HepG2 (cell line): ENCODE measurements around the gene NUP153. TPM values are rescaled to one million over a fixed set of nuclear protein-coding genes. Genes with fewer than 3 reads are reported as not detected.

Experiments
- ARID2 ChIP-seq: sonication (generic); formaldehyde crosslinking; IDR thresholded peaks from 2 replicates; pipeline ENCODE4 v1.8.1; 2022; ENCODE audit warnings: mild to moderate bottlenecking, missing genetic modification reagents, borderline replicate concordance
- ZNF232 ChIP-seq: sonication (generic); formaldehyde crosslinking; IDR thresholded peaks from 2 replicates; pipeline ENCODE4 v1.4.0; 2020; ENCODE audit warnings: missing genetic modification reagents, borderline replicate concordance
- ZNF746 ChIP-seq: sonication (generic); formaldehyde crosslinking; IDR thresholded peaks from 2 replicates; pipeline ENCODE4 v1.8.0; 2022; ENCODE audit warnings: mild to moderate bottlenecking, missing genetic modification reagents
- polyA plus RNA-seq, 8 experiments: library from polyadenylated mRNA; depleted of rRNA in 3 of 8; stranded (reverse) in 7 of 8; unstranded in 1 of 8; fragments of >200 nt; fragmentation: Illumina TruSeq in 4 of 8; extraction: Trizol in 4 of 8; gene quantifications; 2 replicates each; pipeline versions ENCODE4 v1.2.1 to v1.2.3, GENCODE V29; 2011 to 2016; ENCODE audit warnings: low read depth in 4 of 8, missing spikeins in 1 of 8, mixed read lengths in 1 of 8; ENCODE audit not compliant: insufficient read depth in 1 of 8
- total RNA-seq, 5 experiments: library from RNA; depleted of rRNA; stranded (reverse); fragments of >200 nt; fragmentation: Illumina TruSeq; extraction: Trizol; gene quantifications; 2 replicates each; pipeline ENCODE4 v1.2.3, GENCODE V29; 2016; ENCODE audit warnings: low read depth in 1 of 5
- TF ChIP-seq, protein P1 (sequence below): sonication (generic); formaldehyde crosslinking; IDR thresholded peaks from 2 replicates; pipeline ENCODE4 v1.4.0; 2020; ENCODE audit warnings: mild to moderate bottlenecking, missing genetic modification reagents
- TF ChIP-seq, protein P2 (sequence below): sonication (generic); formaldehyde crosslinking; IDR thresholded peaks from 2 replicates; pipeline ENCODE4 v1.5.0; 2020; ENCODE audit warnings: mild to moderate bottlenecking, missing genetic modification reagents, borderline replicate concordance
- TF ChIP-seq, protein P3 (sequence below): sonication (generic); formaldehyde crosslinking; IDR thresholded peaks from 2 replicates; pipeline ENCODE4 v1.8.1; 2022; ENCODE audit warnings: mild to moderate bottlenecking, missing genetic modification reagents
- TF ChIP-seq, protein P4 (sequence below): sonication (generic); formaldehyde crosslinking; IDR thresholded peaks from 2 replicates; pipeline ENCODE4 v1.4.0; 2020; ENCODE audit warnings: mild to moderate bottlenecking, missing genetic modification reagents

Gene NUP153
- total and polyA plus RNA-seq, 2 of the 13 experiments (the other 11 are each of a cell fraction or from before 2014, with no cell fraction given): 29.8 to 55.2 TPM

GRCh38 chr6:17600527-17601385 lies 106.0 kb downstream of the NUP153 start (continued):
- TF ChIP-seq, protein P1, sequence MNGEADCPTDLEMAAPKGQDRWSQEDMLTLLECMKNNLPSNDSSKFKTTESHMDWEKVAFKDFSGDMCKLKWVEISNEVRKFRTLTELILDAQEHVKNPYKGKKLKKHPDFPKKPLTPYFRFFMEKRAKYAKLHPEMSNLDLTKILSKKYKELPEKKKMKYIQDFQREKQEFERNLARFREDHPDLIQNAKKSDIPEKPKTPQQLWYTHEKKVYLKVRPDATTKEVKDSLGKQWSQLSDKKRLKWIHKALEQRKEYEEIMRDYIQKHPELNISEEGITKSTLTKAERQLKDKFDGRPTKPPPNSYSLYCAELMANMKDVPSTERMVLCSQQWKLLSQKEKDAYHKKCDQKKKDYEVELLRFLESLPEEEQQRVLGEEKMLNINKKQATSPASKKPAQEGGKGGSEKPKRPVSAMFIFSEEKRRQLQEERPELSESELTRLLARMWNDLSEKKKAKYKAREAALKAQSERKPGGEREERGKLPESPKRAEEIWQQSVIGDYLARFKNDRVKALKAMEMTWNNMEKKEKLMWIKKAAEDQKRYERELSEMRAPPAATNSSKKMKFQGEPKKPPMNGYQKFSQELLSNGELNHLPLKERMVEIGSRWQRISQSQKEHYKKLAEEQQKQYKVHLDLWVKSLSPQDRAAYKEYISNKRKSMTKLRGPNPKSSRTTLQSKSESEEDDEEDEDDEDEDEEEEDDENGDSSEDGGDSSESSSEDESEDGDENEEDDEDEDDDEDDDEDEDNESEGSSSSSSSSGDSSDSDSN (CRISPR knock-in tag): peak; percentile 94
- TF ChIP-seq, protein P2, sequence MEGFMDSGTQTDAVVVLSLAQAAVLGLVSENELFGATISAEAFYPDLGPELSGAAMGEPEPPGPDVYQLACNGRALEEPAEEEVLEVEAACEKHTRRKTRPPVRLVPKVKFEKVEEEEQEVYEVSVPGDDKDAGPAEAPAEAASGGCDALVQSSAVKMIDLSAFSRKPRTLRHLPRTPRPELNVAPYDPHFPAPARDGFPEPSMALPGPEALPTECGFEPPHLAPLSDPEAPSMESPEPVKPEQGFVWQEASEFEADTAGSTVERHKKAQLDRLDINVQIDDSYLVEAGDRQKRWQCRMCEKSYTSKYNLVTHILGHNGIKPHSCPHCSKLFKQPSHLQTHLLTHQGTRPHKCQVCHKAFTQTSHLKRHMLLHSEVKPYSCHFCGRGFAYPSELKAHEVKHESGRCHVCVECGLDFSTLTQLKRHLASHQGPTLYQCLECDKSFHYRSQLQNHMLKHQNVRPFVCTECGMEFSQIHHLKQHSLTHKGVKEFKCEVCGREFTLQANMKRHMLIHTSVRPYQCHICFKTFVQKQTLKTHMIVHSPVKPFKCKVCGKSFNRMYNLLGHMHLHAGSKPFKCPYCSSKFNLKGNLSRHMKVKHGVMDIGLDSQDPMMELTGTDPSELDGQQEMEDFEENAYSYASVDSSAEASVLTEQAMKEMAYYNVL (CRISPR knock-in tag): no peak
- TF ChIP-seq ZNF232 (CRISPR knock-in tag): peak; percentile 78; the same call in 1 of the 2 replicates
- TF ChIP-seq ARID2 (CRISPR knock-in tag): no peak
- TF ChIP-seq, protein P3, sequence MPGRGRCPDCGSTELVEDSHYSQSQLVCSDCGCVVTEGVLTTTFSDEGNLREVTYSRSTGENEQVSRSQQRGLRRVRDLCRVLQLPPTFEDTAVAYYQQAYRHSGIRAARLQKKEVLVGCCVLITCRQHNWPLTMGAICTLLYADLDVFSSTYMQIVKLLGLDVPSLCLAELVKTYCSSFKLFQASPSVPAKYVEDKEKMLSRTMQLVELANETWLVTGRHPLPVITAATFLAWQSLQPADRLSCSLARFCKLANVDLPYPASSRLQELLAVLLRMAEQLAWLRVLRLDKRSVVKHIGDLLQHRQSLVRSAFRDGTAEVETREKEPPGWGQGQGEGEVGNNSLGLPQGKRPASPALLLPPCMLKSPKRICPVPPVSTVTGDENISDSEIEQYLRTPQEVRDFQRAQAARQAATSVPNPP (CRISPR knock-in tag): no peak
- TF ChIP-seq, protein P4, sequence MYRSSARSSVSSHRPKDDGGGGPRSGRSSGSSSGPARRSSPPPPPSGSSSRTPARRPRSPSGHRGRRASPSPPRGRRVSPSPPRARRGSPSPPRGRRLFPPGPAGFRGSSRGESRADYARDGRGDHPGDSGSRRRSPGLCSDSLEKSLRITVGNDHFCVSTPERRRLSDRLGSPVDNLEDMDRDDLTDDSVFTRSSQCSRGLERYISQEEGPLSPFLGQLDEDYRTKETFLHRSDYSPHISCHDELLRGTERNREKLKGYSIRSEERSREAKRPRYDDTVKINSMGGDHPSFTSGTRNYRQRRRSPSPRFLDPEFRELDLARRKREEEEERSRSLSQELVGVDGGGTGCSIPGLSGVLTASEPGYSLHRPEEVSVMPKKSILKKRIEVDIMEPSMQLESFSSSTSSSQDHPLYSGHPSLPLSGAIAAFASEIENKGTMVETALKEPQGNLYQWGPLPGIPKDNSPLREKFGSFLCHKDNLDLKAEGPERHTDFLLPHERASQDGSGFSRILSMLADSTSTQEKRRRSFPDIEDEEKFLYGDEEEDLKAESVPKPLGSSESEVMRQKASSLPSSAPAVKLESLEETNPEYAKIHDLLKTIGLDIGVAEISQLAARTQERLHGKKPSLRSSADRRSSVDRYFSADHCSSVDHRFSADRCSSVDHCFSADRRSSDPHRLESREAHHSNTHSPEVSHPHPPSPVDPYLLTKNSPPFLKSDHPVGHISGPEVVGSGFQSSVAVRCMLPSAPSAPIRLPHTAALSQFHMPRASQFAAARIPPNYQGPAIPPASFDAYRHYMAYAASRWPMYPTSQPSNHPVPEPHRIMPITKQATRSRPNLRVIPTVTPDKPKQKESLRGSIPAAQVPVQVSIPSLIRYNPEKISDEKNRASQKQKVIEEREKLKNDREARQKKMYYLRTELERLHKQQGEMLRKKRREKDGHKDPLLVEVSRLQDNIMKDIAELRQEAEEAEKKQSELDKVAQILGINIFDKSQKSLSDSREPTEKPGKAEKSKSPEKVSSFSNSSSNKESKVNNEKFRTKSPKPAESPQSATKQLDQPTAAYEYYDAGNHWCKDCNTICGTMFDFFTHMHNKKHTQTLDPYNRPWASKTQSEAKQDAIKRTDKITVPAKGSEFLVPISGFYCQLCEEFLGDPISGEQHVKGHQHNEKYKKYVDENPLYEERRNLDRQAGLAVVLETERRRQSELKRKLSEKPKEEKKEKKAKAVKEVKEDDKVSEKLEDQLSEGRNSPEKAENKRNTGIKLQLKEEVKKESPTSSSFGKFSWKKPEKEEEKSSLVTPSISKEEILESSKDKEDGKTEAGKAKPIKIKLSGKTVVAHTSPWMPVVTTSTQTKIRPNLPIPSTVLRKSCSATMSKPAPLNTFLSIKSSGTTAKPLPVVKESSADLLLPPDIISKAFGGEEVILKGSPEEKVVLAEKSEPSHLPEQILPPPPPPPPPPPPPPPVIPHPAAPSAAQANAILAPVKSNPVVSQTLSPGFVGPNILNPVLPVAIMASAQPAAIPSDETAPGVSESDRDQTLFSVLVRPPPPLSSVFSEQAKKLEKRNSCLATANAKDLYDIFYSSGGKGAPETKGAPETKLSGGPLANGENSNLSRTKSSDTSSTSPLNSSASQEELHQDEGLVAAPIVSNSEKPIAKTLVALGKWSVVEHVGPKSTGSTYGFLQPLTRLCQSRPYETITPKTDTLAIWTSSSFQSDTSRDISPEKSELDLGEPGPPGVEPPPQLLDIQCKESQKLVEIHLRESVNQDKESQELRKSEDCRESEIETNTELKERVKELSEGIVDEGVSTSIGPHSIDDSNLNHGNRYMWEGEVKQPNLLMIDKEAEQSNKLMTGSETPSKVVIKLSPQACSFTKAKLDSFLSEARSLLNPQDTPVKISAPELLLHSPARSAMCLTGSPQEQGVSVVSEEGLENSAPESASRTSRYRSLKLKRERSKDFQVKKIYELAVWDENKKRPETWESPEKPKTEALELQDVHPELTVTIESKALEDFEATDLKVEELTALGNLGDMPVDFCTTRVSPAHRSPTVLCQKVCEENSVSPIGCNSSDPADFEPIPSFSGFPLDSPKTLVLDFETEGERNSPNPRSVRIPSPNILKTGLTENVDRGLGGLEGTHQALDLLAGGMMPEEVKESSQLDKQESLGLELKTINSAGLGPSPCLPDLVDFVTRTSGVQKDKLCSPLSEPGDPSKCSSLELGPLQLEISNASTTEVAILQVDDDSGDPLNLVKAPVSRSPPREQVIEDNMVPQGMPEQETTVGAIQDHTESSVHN (CRISPR knock-in tag): no peak
- no peak for TF ChIP-seq ZNF746 (CRISPR knock-in tag)
